ENCODE data around the gene PPP3CB.

PPP3CB gene

DNA sequence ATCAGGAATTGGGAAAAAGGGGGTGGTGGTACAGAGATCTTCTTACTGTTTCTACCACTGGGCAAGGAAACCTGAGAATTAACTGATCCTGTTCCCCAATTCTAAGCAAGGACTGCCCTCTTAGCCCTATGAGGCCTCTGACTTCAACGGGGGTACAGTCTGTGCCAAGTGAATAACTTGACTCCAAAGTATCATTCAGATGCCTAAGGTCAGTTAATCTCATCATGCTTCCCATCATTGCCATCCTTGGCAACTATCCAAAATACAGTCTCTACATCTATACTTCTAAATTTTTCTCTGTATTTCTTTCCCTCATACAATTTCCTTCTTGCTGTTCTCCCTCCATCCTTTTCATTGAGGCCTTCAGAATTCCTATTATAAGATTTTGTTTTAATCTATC lies 10.5 kb downstream of the PPP3CB start:
- no peak for DNase-seq (ENCODE audit: extremely low read depth in 1 of 2, low read depth in 1 of 2)

DNA sequence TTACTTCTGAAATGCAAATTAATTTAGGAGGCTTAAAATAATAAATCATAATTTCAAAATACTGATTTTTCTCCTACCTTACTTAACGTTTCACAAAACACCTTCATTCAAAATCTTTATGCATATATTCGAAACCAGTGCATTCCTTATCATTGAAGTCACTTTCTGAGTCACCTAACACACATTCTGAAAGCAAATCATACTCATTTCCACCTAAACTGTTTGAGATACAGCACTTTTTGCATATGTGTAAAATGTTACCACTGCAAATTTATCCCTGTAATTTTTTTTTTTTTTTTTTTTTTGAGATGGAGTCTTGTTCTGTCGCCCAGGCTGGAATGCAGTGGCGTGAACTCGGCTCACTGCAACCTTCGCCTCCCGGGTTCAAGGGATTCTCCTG lies 15.7 kb downstream of the PPP3CB start:
- DNase-seq (ENCODE audit: extremely low read depth in 1 of 2, low read depth in 1 of 2): no peak

DNA sequence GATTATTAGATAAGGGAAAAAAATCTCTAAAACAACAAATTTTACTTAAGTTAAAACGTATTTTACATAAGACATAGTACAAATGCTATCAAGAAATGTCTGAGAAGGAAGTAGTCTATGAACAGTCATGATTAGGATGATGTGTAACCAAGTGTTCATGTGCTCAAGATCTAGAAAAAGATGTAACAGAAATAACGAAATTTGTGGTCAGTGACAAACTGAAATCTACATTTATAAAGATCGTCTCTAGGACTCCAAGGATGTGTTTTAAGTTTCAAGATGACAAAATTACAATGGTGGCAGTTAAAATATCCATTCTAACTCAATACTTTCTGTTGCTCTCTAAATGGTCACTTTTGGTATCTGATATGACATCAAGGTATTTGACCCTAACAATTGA lies 17.2 kb downstream of the PPP3CB start:
- no peak for DNase-seq (ENCODE audit: extremely low read depth in 1 of 2, low read depth in 1 of 2)

DNA sequence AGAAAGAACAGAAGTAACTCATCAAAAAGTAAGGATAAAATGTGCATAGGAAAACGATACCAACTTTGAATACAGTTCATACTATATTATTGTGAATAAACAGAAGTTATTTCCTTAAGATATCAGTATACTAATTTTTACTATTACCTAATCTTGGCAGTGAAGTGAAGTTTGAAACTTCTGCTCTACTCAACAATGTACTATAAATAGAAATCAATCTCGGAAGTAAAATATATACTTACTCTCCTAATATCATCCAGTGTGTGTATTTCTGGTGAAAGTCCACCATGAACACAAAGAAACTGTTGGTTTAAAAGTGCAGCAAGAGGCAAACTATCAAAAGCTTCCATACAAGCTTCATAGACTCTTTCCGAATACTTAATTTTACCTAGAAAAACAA lies 24.6 kb downstream of the PPP3CB start:
- DNase-seq (ENCODE audit: extremely low read depth in 1 of 2, low read depth in 1 of 2): no peak

DNA sequence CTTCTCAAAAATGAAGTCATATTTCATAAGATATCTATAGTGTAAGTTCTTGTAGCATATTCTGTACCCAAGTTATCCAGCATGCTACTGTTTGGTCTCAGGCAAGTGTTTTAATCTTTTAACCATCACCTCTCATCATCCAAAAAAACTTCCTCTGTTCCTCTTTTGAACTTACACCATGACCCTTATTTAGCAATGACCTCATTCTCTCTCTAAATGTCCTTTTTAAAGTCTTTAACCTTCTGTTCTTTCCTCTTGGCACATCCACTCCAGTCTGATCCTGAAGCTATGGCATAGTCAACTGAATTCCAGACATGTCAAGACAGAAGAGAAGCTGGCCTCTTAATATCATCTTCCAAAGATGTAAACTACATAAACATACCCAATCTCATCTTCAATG lies 26.2 kb downstream of the PPP3CB start:
- DNase-seq (ENCODE audit: extremely low read depth in 1 of 2, low read depth in 1 of 2): no peak

DNA sequence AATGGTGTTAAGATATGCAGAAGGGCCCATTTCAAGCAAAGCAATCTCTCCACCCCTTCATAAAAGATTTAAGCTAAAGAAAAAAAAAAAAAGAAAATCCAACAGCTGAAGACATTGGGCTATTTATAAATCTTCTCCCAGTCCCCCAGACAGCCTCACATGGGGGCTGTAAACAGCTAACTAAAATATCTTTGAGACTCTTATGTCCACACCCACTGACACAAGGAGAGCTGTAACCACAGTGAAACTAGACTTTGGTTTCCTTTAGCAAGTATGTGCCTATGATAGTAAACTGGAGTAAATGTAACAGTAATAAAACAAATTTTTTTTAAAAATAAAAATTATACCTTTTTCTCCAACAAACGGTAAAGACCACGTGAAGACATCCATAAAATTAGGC lies 28.6 kb downstream of the PPP3CB start:
- DNase-seq (ENCODE audit: extremely low read depth in 1 of 2, low read depth in 1 of 2): no peak

DNA sequence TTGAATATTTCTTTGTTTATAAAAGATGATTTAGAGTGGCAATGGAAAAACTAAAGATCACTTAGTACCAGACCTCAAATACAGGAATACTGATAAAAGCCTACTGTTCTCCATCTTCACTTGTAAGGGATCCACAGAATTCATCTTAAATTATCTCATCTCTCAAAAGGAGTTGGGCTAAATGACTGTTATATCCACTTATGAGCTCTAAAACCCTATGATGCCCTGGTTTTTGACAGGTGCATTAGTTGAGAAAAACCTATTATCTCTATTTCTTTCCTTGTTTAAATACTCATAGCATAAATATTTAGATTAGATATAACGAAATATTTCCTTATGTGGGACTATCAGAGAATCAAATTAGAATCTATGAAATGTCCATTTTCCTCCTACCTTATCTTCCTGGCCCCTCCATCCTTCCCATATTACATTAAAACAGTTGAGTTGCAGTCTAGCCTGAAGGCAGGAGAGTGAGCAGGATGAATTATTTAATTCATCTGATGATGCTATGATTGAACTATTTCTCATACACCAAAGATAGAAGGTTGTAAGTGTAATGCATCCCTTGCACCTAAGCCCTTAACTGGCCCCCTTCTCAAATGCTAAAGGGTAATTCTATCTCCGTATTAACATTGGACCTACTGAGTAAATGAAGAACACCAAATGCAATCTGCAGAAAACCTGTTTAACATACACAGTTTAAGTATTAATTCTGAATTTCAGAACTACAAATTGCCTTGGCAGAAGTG lies 29.7 kb downstream of the PPP3CB start:
- DNase-seq (ENCODE audit: extremely low read depth in 1 of 2, low read depth in 1 of 2): no peak

DNA sequence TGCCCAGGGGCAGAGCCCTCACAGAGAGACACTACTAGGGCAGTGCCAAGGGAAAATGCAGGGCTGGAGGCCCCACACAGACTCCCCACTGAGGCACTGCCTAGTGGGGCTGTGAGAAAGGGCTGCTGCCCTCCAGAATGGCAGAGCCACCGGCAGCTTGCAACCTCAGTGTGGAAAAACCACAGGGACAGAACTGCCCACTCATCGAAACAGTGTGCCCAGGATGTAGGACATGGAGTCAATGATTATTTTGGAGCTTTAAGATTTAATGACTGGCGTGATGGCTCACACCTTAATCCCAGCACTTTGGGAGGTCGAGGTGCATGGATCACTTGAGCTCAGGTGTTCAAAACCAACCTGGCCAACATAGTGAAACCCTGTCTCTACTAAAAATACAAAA lies 34.9 kb downstream of the PPP3CB start:
- no peak for DNase-seq (ENCODE audit: extremely low read depth in 1 of 2, low read depth in 1 of 2)

DNA sequence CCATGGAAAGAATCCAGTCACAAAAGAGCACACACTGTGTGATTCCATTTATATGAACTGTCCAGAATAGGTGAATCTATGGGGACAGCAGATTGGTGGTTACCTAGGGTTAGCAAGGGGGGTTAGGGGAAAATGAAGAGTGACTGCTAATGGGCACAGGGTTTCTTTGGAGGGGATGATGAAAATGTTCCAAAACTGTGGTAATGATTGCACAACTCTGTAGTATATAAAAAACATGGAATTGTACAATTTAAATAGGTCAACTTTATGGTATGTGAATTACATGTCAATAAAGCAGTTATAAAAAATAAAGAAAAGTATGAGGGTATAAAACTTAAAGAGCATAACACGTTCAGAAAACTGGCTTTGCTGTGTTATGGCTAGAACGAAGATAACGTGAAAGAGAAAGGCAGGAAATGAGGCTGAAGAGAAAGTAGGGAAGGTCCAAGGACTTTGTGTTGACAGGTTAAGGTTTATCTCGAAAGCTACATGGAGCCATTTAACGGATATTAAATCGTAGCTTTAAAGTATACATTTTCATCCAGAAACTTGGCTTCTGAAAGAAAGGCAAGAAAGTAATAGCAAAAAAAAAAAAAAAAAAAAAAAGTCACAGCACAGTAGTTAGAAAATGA lies 36.0 kb downstream of the PPP3CB start:
- no peak for DNase-seq (ENCODE audit: extremely low read depth in 1 of 2, low read depth in 1 of 2)

DNA sequence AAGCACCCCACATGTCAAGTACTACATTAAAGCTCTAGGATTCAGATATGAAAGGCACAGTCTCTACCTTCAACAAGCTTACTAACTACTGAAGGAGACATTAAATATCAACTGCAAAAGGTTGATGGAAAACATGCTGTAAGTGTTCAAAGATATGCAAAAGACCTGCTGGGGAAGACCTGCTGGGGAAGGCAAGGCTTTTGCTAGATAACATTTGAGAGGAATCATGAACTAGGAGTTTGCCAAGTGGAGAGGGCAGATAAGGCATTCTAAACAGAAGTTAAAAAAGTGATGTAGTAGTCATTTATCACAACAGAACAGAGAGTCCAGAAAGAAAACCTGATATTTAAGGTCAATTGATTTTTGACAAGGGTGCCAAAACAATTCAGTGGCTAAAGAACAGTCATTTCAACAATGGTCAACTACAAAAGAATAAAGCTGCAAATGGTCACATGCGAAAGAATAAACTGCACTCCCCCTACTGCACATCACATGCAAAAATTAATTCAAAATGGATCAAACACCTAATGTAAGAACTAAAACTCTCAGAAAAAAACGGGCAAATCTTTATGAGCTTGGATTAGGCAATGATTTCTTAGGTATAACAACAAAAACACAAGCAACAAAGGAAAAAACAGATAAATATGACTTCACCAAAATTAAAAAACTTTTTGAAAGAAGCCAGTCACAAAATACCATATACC lies 39.5 kb downstream of the PPP3CB start:
- no peak for DNase-seq (ENCODE audit: extremely low read depth in 1 of 2, low read depth in 1 of 2)

DNA sequence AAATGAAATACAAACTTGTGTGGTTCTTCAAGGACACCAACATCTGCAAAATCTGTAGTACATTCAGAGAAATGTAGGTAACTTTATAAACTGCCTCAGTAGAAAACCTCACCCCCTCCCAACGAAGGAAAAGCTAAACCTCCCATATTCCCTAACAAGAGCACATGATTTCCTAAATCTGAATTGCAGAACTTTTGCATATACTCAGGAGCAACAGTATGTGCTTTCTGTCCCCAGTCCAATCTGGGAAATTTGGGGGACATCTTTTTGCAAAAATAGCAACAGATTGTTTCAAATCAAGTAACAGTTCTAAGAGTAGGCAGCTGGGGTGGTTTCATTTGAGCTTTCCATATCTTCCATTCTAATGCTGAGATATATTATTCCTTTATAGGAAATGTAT lies 46.7 kb downstream of the PPP3CB start:
- DNase-seq (ENCODE audit: extremely low read depth in 1 of 2, low read depth in 1 of 2): no peak

DNA sequence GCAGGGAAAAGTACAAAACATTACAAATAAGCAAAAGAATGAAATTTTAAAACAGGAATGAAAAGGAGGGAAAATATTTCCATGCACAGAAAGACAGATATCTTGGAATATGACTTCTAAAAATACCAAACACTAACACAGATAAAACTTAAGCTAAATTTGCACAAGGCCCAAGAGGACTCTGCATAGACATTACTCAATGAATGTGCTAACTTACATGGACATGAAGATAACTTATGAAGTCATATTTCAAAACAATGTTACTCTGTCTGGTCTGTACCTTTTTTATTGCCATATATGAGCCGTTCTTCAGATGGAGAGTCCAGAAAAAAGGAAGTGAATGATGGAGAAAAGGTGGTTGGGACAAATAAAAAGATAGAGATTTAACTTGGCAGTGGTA lies 47.4 kb downstream of the PPP3CB start:
- DNase-seq (ENCODE audit: extremely low read depth in 1 of 2, low read depth in 1 of 2): no peak

DNA sequence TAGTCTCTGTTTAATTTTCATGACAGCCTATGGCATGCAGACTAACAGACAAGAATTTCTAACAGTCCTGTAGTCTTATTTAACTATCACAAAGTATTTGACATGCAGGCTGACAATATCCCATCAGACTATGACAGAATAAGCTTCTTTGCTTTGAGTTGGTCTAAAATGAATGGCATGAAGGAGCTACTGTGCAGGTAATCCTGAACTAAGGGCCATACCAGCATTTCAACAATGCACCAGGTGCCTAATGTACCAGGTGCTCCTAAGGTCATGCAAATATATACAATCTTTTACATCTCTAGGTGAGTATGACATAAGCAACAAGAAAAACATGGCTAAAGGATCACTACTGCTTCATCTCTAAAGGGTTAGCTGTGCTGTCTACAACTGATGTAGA lies 48.9 kb downstream of the PPP3CB start:
- DNase-seq (ENCODE audit: extremely low read depth in 1 of 2, low read depth in 1 of 2): no peak

DNA sequence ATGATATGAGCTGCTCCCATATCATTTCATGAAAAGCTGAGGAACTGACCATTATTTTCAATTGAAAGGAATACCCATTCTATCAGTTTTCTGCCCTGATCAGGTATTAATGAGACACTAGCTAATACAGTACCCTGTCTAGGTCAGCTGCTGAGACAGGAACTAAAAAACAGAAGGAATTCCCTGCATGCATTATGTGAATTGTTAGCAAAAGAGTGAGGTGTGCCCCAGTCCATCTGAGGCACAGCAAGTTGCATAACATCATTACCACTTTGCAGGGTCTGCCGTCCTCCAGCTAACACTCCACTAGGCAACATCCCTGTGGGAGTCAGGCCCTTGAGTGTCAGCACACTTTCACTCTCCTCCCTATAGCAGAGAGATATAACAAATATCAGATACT lies 51.4 kb downstream of the PPP3CB start:
- no peak for DNase-seq (ENCODE audit: extremely low read depth in 1 of 2, low read depth in 1 of 2)

DNA sequence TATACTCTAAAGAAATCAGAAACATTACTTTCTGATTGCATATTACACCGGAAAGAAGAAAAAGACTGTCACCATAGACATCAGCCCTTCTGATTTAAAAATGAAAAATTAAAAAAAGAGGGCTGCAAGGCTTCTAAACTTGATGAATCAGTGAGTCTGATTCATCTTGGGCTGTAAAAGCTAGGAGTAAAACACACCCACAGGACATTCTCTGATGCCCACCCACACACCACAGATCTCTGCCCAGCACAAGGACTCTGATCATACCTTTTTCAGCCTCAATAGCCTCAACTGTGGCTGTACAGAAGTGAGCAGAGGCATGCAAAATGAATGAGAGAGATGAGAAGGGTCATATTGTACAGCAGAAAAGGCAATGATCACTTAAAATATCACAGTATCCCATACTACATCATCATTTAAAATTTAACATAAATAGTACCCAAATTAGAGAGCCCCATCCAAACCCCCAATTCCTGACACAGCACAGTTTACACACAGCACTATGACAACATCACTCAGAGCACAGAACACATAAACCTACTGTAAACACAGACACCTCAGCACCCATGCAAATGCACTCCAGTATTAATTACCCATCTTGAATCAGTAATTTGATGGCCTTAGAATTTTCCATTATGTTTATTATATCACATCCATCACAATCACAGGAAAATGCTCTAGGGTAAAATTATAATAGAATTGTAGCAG lies 56.1 kb downstream of the PPP3CB start:
- no peak for DNase-seq (ENCODE audit: extremely low read depth in 1 of 2, low read depth in 1 of 2)

DNA sequence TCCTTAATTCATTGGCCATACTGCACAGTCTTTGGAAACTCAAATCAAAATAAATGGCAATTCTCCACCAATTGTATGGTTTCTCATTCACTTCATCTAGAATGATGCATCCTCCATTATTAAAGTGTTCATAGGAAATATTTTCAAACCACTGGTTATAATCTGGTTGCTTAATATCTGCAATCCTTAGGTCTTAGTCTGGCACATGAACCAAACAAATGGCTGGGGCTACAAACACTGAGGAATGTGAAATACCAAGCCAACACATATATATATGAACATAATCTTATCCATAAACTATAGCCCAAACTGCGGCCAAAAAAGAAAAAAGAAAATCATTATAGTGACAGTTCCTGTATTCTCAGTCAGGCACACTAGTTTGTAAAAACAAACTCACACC lies 56.8 kb downstream of the PPP3CB start:
- DNase-seq (ENCODE audit: extremely low read depth in 1 of 2, low read depth in 1 of 2): no peak

DNA sequence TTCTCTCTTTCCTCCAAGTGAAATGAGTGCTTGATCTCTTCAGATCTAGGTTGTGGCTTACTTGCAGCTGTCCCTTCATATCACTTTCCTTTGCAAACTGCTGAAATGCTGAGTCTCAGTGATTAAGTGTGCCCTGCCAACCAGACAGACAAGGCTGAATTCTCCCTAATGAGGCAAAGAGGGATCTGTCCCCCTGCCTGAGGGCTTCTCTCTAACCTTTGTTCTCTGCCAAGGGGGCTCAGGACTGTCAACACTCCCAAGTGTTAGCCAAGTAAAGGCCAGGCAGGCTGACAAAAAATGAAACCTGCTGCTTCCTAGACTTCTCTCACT lies 62.3 kb downstream of the PPP3CB start, which contains the start of gene MSS51:
TSS of gene MSS51 (minus strand) at position 24 of the 330 bp plus-strand sequence. CDS start 5,277 bp downstream, outside the sequence.
- DNase-seq (ENCODE audit: extremely low read depth in 1 of 2, low read depth in 1 of 2): no peak

DNA sequence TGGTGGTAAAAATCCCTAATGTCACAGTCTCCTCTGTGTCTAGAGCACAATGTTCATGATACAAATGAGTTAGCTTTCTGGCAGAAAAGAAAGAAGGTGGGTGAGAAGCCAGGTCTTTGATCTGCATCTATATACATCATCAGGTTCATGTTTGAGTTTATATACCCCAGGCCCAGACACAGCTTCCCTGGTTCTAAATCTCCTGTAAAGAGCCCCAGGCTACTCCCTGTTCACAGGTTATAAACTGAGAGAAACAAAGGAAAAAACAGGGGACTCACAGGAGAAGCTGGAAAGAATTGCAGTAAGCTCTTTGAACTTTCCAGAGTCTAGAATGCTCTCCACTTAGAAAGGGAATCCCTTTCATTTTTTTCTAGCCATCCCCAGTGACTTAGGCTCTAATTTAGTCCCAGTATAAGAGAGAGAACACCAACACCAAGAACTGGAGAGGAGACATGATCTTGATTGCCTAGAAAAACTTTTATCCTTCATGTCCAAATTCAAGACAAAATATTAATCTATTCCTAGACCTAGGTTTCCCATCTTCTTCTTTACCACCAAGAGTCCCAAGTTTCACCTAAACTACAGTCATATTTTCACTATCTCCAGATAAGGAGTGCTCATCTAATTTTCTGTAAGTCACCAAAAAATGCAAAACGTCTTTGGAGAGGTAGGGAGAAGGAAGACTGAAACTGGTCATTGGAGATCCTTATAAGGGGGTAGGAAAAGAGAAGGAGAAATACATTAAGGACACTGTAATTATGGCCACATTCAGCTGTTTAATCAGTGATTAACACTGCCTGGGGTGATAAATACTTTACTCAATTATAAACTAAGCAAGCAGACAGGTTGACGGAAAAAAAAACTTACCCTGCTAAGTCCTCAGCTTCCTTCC lies 62.9 kb downstream of the PPP3CB start:
- no peak for DNase-seq (ENCODE audit: extremely low read depth in 1 of 2, low read depth in 1 of 2)

DNA sequence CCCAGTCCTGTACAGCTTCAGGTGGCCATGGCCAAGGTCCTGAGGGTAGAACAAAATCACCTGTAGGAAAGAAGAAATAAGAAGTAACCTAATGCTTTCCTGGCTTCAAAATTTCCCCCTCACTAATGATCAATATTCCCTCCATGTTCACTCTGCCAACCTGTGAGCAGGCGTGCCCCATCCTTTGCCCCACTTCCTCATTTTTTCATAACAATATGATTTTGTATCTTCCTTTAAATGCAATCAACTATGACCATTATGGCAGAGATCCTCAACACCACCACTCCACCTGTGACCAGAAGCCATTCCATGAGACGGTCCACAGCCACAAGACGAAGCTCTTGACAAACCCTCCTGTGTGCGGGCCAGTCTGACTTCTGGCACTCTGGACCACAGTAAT lies 69.5 kb downstream of the PPP3CB start:
- no peak for DNase-seq (ENCODE audit: extremely low read depth in 1 of 2, low read depth in 1 of 2)

DNA sequence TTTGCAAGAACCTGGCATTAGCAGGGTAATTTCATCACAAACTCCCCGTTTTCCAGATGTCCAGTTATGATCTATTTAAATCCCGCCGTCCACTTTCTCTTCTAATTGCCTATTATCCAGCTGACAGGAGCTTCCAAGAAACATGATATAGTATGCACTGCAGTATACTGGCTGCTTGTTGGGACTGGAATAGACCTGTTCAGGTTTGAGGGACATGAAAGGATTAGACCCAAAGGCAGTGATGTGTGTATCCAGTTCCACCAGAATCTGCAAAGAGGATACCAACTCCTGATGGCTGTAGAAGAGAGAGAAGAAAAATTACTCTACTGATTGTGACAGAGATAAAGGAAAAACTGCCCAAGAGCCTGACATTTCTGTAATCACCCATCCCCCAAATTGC lies 71.3 kb downstream of the PPP3CB start:
- DNase-seq (ENCODE audit: extremely low read depth in 1 of 2, low read depth in 1 of 2): no peak

DNA sequence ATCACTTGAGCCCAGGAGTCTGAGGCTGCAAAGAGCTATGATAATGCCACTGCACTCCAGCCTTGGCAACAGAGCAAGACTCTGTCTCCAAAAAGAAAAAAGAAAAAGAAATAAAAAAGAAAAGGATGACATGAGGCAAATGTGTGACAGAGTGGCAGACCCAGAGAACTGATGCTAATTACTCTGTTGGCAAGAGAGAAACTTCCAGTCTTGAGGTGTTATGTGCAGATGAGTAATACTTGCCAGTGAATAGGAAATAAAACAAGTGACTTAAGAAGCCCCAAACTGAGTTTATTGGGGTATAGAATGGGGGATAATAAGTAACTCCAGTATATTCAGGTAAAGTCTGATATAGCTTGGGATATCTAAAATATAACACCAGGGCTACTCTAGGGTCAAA lies 72.5 kb downstream of the PPP3CB start:
- no peak for DNase-seq (ENCODE audit: extremely low read depth in 1 of 2, low read depth in 1 of 2)
